ENCODE measurements around the gene PTPN13. TPM values are rescaled to one million over a fixed set of nuclear protein-coding genes. Genes with fewer than 3 reads are reported as not detected.

PTPN13 gene
- total and polyA plus RNA-seq, 12 donors = 0.70 to 5.5 (median 2.7) TPM

GRCh38 chr4:86600007-86600653, 6.0 kb downstream of the PTPN13 start:
- Histone ChIP-seq H3K4me3 (no peak overlapping the region), H3K9me3 (no peaks in the 10 kb centered on the region), H3K27ac (no peak overlapping the region), H3K36me3 (no peaks in the 10 kb centered on the region), H3K27me3 (peaks cover 0 to 42% (median 24%) of the 10 kb centered on the region in 7 donors), H3K4me1 (peaks cover 0 to 14% (median 0%) of the 10 kb centered on the region in 9 donors)
- ATAC-seq = no peak
- no peak for TF ChIP-seq CTCF (IDR thresholded peaks at IDR 0.05)
- intact Hi-C loops (cut with DNase I) = no loop called here
- no peak for DNase-seq
- WGBS, 2 donors = 91 to 94% methylated on average over 1 of the region's 1 CpG

GRCh38 chr4:86603311-86603885, 9.3 kb downstream of the PTPN13 start:
- Histone ChIP-seq H3K27me3 (peaks cover 0 to 11% (median 0%) of the 10 kb centered on the region in 7 donors), H3K9me3 (no peaks in the 10 kb centered on the region), H3K36me3 (no peaks in the 10 kb centered on the region), H3K27ac (no peak overlapping the region), H3K4me3 (no peak overlapping the region), H3K4me1 (no peaks in the 10 kb centered on the region)
- DNase-seq (no peak), ATAC-seq (no peak)
- TF ChIP-seq CTCF (IDR thresholded peaks at IDR 0.05) = no peak
- WGBS, 2 donors = 84 to 89% methylated on average over 1 of the region's 1 CpG
- intact Hi-C loops (cut with DNase I) = no loop called here

GRCh38 chr4:86606809-86607208, 12.7 kb downstream of the PTPN13 start:
- Histone ChIP-seq H3K4me1 (no peaks in the 10 kb centered on the region), H3K4me3 (no peak overlapping the region), H3K36me3 (no peaks in the 10 kb centered on the region), H3K9me3 (peaks cover 0 to 4% (median 0%) of the 10 kb centered on the region in 11 donors), H3K27me3 (no peaks in the 10 kb centered on the region), H3K27ac (no peak overlapping the region)
- TF ChIP-seq CTCF (IDR thresholded peaks at IDR 0.05) = no peak
- DNase-seq (no peak), ATAC-seq (no peak)
- intact Hi-C loops (cut with DNase I) = no loop called here

GRCh38 chr4:86608757-86609375, 14.8 kb downstream of the PTPN13 start:
- Histone ChIP-seq H3K36me3 (no peaks in the 10 kb centered on the region), H3K4me1 (no peaks in the 10 kb centered on the region), H3K27me3 (no peaks in the 10 kb centered on the region), H3K9me3 (peaks cover 0 to 4% (median 0%) of the 10 kb centered on the region in 11 donors), H3K4me3 (no peak overlapping the region), H3K27ac (no peak overlapping the region)
- no peak for ATAC-seq
- no peak for DNase-seq
- WGBS, 2 donors = 87 to 92% methylated on average over 2 of the region's 2 CpGs
- intact Hi-C loops (cut with DNase I) = no loop called here
- no peak for TF ChIP-seq CTCF (IDR thresholded peaks at IDR 0.05)

Data from heart right ventricle (tissue), 16 donors.